NCI-H1105 treated with DMSO at 0.1 percent for 48 hours (cell line): ENCODE data around the gene RAB32.

ENCODE experiments used
- DNase-seq: peaks from one replicate; lab custom pipeline; 2025; lab: John Stamatoyannopoulos, UW

Gene RAB32

GRCh38 chr6:146582857-146583256 lies 39.2 kb downstream of the RAB32 start:
- no peak for DNase-seq

- DNase-seq = no peak
These were observed 40.3 kb downstream of the RAB32 start for GRCh38 chr6:146583966-146584365.

- no peak for DNase-seq
These were observed 43.8 kb downstream of the RAB32 start for GRCh38 chr6:146587459-146587858.

GRCh38 chr6:146590492-146590891 lies 46.9 kb downstream of the RAB32 start:
- DNase-seq = no peak

GRCh38 chr6:146592451-146592850 lies 48.8 kb downstream of the RAB32 start:
- DNase-seq = no peak

GRCh38 chr6:146593986-146594385 lies 50.4 kb downstream of the RAB32 start:
- no peak for DNase-seq

GRCh38 chr6:146594495-146594894 lies 50.9 kb downstream of the RAB32 start:
- no peak for DNase-seq

GRCh38 chr6:146595972-146596731 lies 52.5 kb downstream of the RAB32 start:
- DNase-seq = no peak

- no peak for DNase-seq
These were observed 55.3 kb downstream of the RAB32 start, which contains the start of gene ADGB for GRCh38 chr6:146598772-146599405. Gene ADGB (plus strand): TSS chr6:146598972. CDS start chr6:146599041, 69 bp downstream.

GRCh38 chr6:146601352-146601751 lies 57.7 kb downstream of the RAB32 start:
- DNase-seq = no peak

- DNase-seq = no peak
These were observed 58.9 kb downstream of the RAB32 start for GRCh38 chr6:146602526-146602925.
